Activated CD4-positive, alpha-beta T cell treated with anti-CD3 and anti-CD28 coated beads, Interleukin-2, amount 50 U/mL, for 16 hours (primary cell): Measurements from ENCODE around the gene IQCE.
"Not testable (repeated sequence)": the region's sequence is repeated elsewhere in the genome, so short reads cannot be mapped to it uniquely, and the experiment has no call there.

Experiments
- DNase-seq: peaks from one replicate; pipeline ENCODE4 v3.0.0-alpha.2; 2020

IQCE gene

GRCh38 chr7:2521952-2522591 is 36.7 kb upstream of the IQCE start:
- DNase-seq: peak; percentile 94

- peak; percentile 50 for DNase-seq
These were observed 35.9 kb upstream of the IQCE start for GRCh38 chr7:2522780-2523433.

DNA sequence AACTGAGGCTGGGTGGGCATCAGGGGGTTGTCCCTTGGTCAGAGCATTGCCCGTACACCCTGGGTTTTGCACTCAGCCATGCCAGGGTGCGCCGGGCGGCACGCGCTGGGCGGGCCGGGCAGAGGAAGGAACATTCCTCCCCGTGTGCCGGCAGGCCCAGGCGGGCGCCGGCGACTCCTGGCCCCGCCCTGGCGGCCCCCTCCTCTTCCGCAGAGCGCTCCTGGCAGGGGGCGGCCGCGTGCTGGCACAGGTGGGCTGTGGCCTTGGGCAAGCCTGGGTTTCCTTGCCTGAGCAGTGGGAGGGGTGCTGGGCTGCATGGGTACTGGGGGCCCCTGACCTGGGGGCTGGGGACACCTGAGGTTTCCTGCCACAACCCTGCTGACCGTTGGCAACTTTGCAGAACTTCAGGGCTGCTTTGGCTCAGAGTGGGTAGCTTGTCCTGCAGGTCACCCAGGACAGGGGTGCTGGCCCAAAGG is 35.3 kb upstream of the IQCE start:
- DNase-seq: no peak

DNA sequence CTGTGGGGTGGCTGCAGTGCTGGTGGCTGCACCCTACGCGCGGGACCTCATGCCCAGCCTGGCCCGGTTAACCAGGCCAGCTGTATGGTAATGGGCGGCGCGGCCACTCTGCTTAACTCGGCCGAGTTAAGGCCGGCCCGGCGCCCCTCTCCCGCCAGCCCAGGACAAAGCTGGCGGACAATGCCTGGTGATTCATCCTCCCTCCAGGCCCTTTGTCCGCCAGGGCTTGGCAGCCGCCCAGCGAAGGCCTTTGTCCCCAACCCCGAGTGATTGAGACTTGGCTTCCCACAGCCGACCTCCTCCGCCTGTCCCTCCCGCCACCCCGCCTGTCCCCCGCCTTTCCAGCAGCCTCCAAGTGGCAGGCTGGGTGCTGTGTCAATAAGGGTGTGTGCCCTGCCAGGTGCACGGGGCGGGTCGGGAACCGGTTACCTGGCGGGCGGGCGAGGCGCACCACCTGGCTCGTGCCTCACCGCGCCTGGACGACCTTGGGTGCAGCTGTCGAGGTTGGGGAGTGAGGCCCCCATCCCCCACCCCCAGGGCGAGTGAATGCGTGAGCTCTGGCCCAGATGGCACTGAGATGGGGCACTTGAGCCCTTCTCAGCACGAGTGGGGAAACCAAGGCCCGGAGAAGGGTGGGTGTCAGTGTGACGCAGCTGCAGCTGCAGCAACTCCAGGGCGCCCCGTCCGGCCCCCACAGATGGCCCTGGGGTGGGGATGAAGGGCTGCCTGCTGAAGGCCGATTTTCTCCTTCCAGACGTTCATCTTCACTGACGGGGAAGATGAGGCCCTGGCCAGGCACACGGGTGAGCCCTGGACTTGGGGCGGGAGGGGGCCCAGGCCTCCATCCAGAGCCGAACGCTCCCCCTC is 34.6 kb upstream of the IQCE start:
- no peak for DNase-seq

- DNase-seq: no peak
These were observed 33.7 kb upstream of the IQCE start for GRCh38 chr7:2524808-2525657.

GRCh38 chr7:2525658-2526630 is 32.8 kb upstream of the IQCE start:
- no peak for DNase-seq

DNA sequence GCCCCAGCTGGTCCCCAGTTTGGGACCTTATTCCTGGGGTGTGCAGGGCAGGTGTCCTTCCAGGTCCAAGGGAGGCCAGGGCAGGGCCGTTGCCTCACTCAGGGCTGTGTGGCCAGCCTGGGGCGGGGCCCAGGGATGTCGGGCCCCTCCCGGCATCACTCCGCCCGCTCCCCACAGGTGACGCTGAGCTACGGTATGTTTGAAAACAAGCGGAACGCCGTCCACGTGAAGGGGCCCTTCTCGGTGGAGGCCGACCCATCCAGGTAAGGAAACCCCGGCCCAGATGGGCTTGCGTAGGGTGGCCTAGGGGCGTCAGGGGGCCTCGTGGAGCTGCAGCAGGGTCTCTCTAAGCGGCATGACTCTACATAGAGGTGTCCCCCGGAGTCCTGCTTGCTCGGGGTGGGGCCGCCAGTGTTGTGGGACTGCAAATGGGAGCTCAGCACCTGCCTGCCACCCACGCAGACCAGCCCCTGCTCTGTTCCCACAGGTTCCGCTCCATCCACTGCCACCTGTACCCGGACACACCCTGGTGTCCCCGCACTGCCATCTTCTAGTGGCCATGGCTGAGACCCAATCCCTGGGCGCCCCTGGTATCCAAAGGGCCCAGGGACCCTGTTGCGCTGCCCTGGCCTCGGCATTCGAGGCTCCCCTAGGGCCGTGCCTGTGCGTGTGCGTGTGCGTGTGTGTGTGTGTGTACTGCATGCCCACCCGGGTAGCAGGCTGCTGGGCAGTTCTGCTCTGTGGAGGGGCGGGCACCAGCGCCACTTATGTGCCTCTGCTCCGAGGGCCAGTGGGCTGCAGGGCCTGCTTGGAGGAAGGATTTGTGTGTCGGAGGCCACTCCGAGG is 31.9 kb upstream of the IQCE start:
- DNase-seq: no peak

DNA sequence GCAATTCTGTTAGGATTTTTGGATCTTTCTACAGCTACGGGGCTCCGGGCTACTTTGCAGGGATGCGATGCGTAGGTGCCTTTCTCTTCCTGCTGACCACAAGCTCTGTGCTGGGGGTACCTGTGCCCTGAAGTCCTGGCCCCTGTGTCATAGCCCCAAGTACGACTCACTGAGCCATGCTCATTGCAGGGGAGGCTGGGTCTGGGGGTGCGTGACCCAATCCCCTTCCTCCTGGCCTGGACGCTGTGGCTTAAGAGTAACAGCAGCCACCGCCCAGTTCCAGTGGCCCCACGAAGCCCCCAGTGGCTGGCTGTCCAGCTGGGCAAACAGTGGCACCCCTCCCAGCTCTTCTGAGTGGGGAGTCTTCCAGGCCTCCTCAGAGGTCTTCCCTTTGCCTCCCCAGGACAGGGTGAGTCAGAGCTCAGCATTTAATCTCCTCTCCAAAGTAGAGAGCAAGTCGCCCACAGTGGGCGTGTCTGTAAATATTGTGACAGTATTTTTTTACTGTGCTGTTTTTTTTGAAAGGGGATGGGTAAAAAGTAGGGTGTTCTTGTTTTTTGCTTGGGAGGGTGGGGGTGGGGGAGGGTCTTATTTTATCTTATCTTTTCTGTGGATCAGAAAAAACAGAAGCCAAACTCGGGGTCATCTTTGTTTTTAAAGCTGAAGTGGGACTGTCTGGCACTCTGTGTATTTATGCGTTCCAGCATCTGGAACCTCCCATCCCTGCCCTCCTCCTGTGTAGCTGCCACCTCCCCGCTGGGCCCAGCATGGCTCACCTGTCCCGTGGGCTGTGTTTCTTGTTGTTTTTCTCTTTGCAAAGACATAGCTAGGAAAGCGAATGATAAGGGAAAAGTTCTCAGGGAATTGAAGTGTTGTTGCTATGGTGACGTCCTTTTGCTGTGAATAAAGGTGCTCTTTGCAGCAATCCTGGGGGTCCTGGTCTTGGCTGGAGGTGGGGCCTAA is 31.0 kb upstream of the IQCE start:
- peak; percentile 51 for DNase-seq

GRCh38 chr7:2528481-2529095 is 30.2 kb upstream of the IQCE start:
- DNase-seq: no peak

- peak; percentile 62 for DNase-seq
These were observed 29.4 kb upstream of the IQCE start for GRCh38 chr7:2529161-2530070.

GRCh38 chr7:2530071-2530987 is 28.4 kb upstream of the IQCE start:
- DNase-seq: peak; percentile 88

- DNase-seq: not testable (repeated sequence)
These were observed 27.6 kb upstream of the IQCE start for GRCh38 chr7:2530994-2531795.

GRCh38 chr7:2531796-2532110 is 27.0 kb upstream of the IQCE start:
- not testable (repeated sequence) for DNase-seq

DNA sequence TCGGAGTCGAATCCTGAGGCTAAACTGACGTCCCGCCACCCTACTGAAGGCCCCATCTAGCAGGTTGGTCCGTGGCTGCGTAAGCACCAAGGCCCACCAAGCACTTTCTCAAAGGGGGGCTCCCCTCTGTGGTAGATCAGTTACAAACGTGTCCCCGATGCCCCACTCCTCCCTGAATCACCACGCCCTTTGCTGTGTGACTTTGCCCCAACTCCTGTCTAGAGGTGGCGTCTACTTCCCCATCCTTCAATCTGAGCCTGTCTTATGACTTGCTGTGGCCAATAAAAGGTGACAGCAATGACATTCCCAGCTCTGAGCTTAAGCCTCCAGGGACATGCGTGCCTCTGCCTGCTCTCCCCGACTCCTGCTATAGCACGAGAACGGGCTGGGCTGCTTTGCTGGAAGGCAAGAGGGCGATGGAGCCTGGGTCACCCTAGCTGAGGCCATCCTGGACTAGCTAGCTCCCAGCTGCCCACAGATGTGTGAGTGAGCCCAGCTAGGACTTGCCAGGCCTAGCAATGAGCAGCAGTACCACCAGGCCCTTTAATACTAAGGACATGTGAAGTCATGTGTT is 26.5 kb upstream of the IQCE start:
- DNase-seq: not testable (repeated sequence)

- DNase-seq: not testable (repeated sequence)
These were observed 26.0 kb upstream of the IQCE start for GRCh38 chr7:2532816-2533215.
